H9 (cell line): ENCODE results near the gene IGF1R. TPM values are rescaled to one million over a fixed set of nuclear protein-coding genes. Genes with fewer than 3 reads are reported as not detected.

Source experiments
- DNase-seq: peaks from one replicate; pipeline ENCODE4 v3.0.0-alpha.2; 2017
- H2AFZ ChIP-seq: one replicate; pipeline ENCODE4 v1.6.1; 2013; ENCODE audit warnings: mild to moderate bottlenecking, low read length, control low read depth, moderate library complexity
- H2AK5ac ChIP-seq: 2 replicates; pipeline ENCODE4 v1.6.1; 2013; ENCODE audit warnings: low read length, control low read depth, mixed read lengths; ENCODE audit not compliant: insufficient read length
- H2BK120ac ChIP-seq: one replicate; pipeline ENCODE4 v1.6.1; 2013; ENCODE audit warnings: low read depth, mild to moderate bottlenecking, low read length, control low read depth, inconsistent platforms; ENCODE audit not compliant: poor library complexity, severe bottlenecking
- H2BK12ac ChIP-seq: 2 replicates; pipeline ENCODE4 v1.6.1; 2013; ENCODE audit warnings: low read length, control low read depth, mixed read lengths, low read depth; ENCODE audit not compliant: insufficient read length
- H2BK15ac ChIP-seq: 2 replicates; pipeline ENCODE4 v1.6.1; 2013; ENCODE audit warnings: low read depth, low read length, control low read depth
- H2BK20ac ChIP-seq: one replicate; pipeline ENCODE4 v1.6.1; 2013; ENCODE audit warnings: low read depth, mild to moderate bottlenecking, low read length, control low read depth, inconsistent platforms; ENCODE audit not compliant: poor library complexity, severe bottlenecking
- H2BK5ac ChIP-seq: 2 replicates; pipeline ENCODE4 v1.6.1; 2013; ENCODE audit warnings: low read length, control low read depth, mixed read lengths; ENCODE audit not compliant: insufficient read length
- H3K14ac ChIP-seq: 2 replicates; pipeline ENCODE4 v1.6.1; 2013; ENCODE audit warnings: low read length, control low read depth; ENCODE audit not compliant: insufficient read depth
- H3K18ac ChIP-seq: 2 replicates; pipeline ENCODE4 v1.6.1; 2013; ENCODE audit warnings: low read depth, mild to moderate bottlenecking, mixed read lengths, low read length, control low read depth; ENCODE audit not compliant: insufficient read length
- H3K23ac ChIP-seq: 2 replicates; pipeline ENCODE4 v1.6.1; 2013; ENCODE audit warnings: low read length, control low read depth, mixed read lengths, low read depth; ENCODE audit not compliant: insufficient read length
- H3K23me2 ChIP-seq: 2 replicates; pipeline ENCODE4 v1.6.1; 2013; ENCODE audit warnings: low read depth, mild to moderate bottlenecking, mixed read lengths, low read length, control low read depth; ENCODE audit not compliant: insufficient read length, poor library complexity, severe bottlenecking
- H3K27ac ChIP-seq: 2 replicates; pipeline ENCODE4 v1.5.1; 2013; ENCODE audit warnings: low read length, control low read depth, mixed read lengths, low read depth; ENCODE audit not compliant: insufficient read length
- H3K27me3 ChIP-seq: 2 replicates; pipeline ENCODE4 v1.6.1; 2013; ENCODE audit warnings: low read length, control low read depth, inconsistent platforms; ENCODE audit not compliant: insufficient read depth
- H3K4ac ChIP-seq: 2 replicates; pipeline ENCODE4 v1.6.1; 2013; ENCODE audit warnings: low read depth, mild to moderate bottlenecking, control low read depth, inconsistent platforms, low read length, moderate library complexity
- H3K4me1 ChIP-seq: 2 replicates; pipeline ENCODE4 v1.6.1; 2013; ENCODE audit warnings: low read length, control low read depth, inconsistent platforms; ENCODE audit not compliant: insufficient read depth
- H3K4me2 ChIP-seq: 2 replicates; pipeline ENCODE4 v1.6.1; 2013; ENCODE audit warnings: low read length, control low read depth, mixed read lengths; ENCODE audit not compliant: insufficient read length, insufficient read depth
- H3K56ac ChIP-seq: 2 replicates; pipeline ENCODE4 v1.6.1; 2013; ENCODE audit warnings: low read depth, mild to moderate bottlenecking, mixed read lengths, low read length, control low read depth; ENCODE audit not compliant: insufficient read length
- H3K79me1 ChIP-seq: 2 replicates; pipeline ENCODE4 v1.6.1; 2013; ENCODE audit warnings: low read depth, mild to moderate bottlenecking, moderate library complexity, low read length, control low read depth, inconsistent platforms; ENCODE audit not compliant: insufficient read depth, poor library complexity, severe bottlenecking
- H3K79me2 ChIP-seq: 2 replicates; pipeline ENCODE4 v1.6.1; 2013; ENCODE audit warnings: low read length, control low read depth, inconsistent platforms; ENCODE audit not compliant: insufficient read depth
- H3K9ac ChIP-seq: 2 replicates; pipeline ENCODE4 v1.6.1; 2013; ENCODE audit warnings: low read length, control low read depth, mixed read lengths; ENCODE audit not compliant: insufficient read length; ENCODE audit errors: extremely low read depth
- H3K9me3 ChIP-seq: one replicate; pipeline ENCODE4 v1.6.1; 2013; ENCODE audit warnings: low read depth, low read length, inconsistent platforms; ENCODE audit not compliant: control insufficient read depth
- H3T11ph ChIP-seq: one replicate; pipeline ENCODE4 v1.6.1; 2013; ENCODE audit warnings: mild to moderate bottlenecking, low read length, control low read depth, inconsistent platforms
- H4K20me1 ChIP-seq: one replicate; pipeline ENCODE4 v1.6.1; 2013; ENCODE audit not compliant: control insufficient read depth, insufficient read length, insufficient read depth
- H4K5ac ChIP-seq: 2 replicates; pipeline ENCODE4 v1.6.1; 2013; ENCODE audit warnings: low read depth, mild to moderate bottlenecking, mixed read lengths, low read length, control low read depth; ENCODE audit not compliant: insufficient read length
- H4K8ac ChIP-seq: replicated peaks from 2 replicates; pipeline ENCODE4 v1.6.1; 2013; ENCODE audit warnings: low read length, control low read depth, mixed read lengths, low read depth; ENCODE audit not compliant: insufficient read length
- H4K91ac ChIP-seq: 2 replicates; pipeline ENCODE4 v1.6.1; 2013; ENCODE audit warnings: low read depth, mild to moderate bottlenecking, moderate library complexity, mixed read lengths, low read length, control low read depth; ENCODE audit not compliant: insufficient read length
- H3K27ac Mint-ChIP-seq, 3 experiments: 2 replicates in 2 of 3; 3 replicates in 1 of 3; pipeline ENCODE4 v1.8.0; 2020 to 2021; ENCODE audit warnings: mixed read lengths in 3 of 3, mild to moderate bottlenecking in 1 of 3, moderate library complexity in 1 of 3
- H3K27me3 Mint-ChIP-seq: 2 replicates; pipeline ENCODE4 v1.8.0; 2021; ENCODE audit warnings: low read depth, mild to moderate bottlenecking, moderate library complexity, mixed read lengths
- H3K36me3 Mint-ChIP-seq, 3 experiments: 2 replicates in 2 of 3; 3 replicates in 1 of 3; pipeline ENCODE4 v1.8.0; 2020 to 2021; ENCODE audit warnings: low read depth in 3 of 3, mixed read lengths in 3 of 3; ENCODE audit not compliant: insufficient read depth in 1 of 3
- H3K4me1 Mint-ChIP-seq, 2 experiments: 2 replicates each; pipeline ENCODE4 v1.8.0; 2020; ENCODE audit warnings: mixed read lengths in 2 of 2
- H3K4me3 Mint-ChIP-seq, 2 experiments: 2 replicates in 1 of 2; 3 replicates in 1 of 2; pipeline ENCODE4 v1.8.0; 2020 to 2021; ENCODE audit warnings: mild to moderate bottlenecking in 2 of 2, mixed read lengths in 2 of 2, moderate library complexity in 1 of 2
- H3K9me3 Mint-ChIP-seq, 2 experiments: 2 replicates in 1 of 2; 3 replicates in 1 of 2; pipeline ENCODE4 v1.8.0; 2020; ENCODE audit warnings: mild to moderate bottlenecking in 2 of 2, mixed read lengths in 2 of 2, moderate library complexity in 1 of 2
- WGBS: extraction: QIAGEN DNeasy Blood & Tissue Kit; methylation state at CpG from one replicate; pipeline ENCODE4 v1.1.7; 2013; ENCODE audit warnings: missing lambda C conversion rate, low lambda C conversion rate, mixed read lengths; ENCODE audit not compliant: insufficient read length; ENCODE audit errors: extremely low coverage; 5-methylcytosine and 5-hydroxymethylcytosine counted together
- total RNA-seq: library from RNA; stranded (reverse); gene quantifications from 2 replicates; pipeline ENCODE4 v1.2.1, GENCODE V29; 2021
- TF ChIP-seq, protein P1 (sequence below): fragments of 200-600 bp; sonication (generic); conservative IDR thresholded peaks from 3 replicates; pipeline ENCODE4 v1.8.0; 2021; ENCODE audit warnings: antibody characterized with exemption, mild to moderate bottlenecking

The IGF1R gene
- total RNA-seq, 1 experiment from 2014 or later, result 70.0 TPM

DNA sequence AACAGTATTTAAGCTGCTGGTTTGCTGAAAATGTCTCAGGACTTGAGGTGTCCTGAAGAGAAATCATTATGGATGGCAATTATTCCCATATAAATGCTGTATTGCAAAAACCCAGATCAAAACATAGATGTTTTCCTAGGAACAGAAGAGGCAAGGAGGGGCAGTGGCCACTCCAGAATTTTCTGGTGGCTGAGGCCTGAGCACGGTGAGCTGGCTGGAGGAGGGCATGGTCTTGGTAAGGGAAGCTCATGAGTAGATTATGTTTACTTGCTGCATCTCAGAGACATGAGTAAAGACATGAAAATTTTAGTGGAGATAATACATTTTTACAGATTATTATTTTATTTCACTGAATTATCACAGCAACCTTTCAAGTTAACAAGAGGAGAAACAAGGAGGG, 328.2 kb downstream of the IGF1R start:
- Histone ChIP-seq H3K56ac (no peak overlapping the region), H3K9ac (no peak overlapping the region), H3K23ac (no peak overlapping the region), H4K91ac (no peak overlapping the region), H3K23me2 (no peaks in the 10 kb centered on the region), H2BK120ac (no peak overlapping the region), H2AFZ (no peak overlapping the region), H4K20me1 (no peaks in the 10 kb centered on the region), H3K79me1 (no peaks in the 10 kb centered on the region), H3K27me3 (no peaks in the 10 kb centered on the region), H4K8ac (no peak overlapping the region), H3K4me2 (no peak overlapping the region), H3K14ac (no peak overlapping the region), H3K79me2 (no peaks in the 10 kb centered on the region), H4K5ac (no peak overlapping the region), H3K18ac (no peak overlapping the region), H2BK20ac (no peak overlapping the region), H3T11ph (no peak overlapping the region), H3K9me3 (no peaks in the 10 kb centered on the region), H3K27ac (no peak overlapping the region), H3K4ac (no peak overlapping the region), H2BK15ac (no peak overlapping the region), H3K4me1 (no peaks in the 10 kb centered on the region), H2AK5ac (no peak overlapping the region), H2BK12ac (no peak overlapping the region), H2BK5ac (no peak overlapping the region)
- Mint-ChIP-seq H3K4me1 (no peaks in the 10 kb centered on the region), H3K27me3 (no peaks in the 10 kb centered on the region; the same call in 1 of the 2 replicates), H3K4me3 (no peak overlapping the region), H3K27ac (no peak overlapping the region), H3K36me3 (no peaks in the 10 kb centered on the region), H3K9me3 (no peaks in the 10 kb centered on the region)
- TF ChIP-seq, protein P1, sequence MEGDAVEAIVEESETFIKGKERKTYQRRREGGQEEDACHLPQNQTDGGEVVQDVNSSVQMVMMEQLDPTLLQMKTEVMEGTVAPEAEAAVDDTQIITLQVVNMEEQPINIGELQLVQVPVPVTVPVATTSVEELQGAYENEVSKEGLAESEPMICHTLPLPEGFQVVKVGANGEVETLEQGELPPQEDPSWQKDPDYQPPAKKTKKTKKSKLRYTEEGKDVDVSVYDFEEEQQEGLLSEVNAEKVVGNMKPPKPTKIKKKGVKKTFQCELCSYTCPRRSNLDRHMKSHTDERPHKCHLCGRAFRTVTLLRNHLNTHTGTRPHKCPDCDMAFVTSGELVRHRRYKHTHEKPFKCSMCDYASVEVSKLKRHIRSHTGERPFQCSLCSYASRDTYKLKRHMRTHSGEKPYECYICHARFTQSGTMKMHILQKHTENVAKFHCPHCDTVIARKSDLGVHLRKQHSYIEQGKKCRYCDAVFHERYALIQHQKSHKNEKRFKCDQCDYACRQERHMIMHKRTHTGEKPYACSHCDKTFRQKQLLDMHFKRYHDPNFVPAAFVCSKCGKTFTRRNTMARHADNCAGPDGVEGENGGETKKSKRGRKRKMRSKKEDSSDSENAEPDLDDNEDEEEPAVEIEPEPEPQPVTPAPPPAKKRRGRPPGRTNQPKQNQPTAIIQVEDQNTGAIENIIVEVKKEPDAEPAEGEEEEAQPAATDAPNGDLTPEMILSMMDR, result no peak
- WGBS, result no CpG with 5 or more reads among the region's 1 CpG
- DNase-seq, result no peak
